Endothelial cell of umbilical vein (primary cell): Measurements from ENCODE around the gene RC3H1. TPM values are rescaled to one million over a fixed set of nuclear protein-coding genes. Genes with fewer than 3 reads are reported as not detected.

Experiments used
- BruUV-seq: library from RNA; stranded (reverse); fragments of 400-500 nt; replicated peaks from 2 replicates; lab custom pipeline; 2021; lab: Mats Ljungman, UMichigan
- CTCF ChIA-PET: fragments of 300-600, 350-600 bp; sonication (Branson Sonifier 250); formaldehyde crosslinking; loops from one replicate; lab custom pipeline; 2021; ENCODE audit warnings: antibody characterized with exemption, inconsistent platforms; lab: Charles Lee
- POLR2A ChIA-PET: fragments of 300-600, 350-600 bp; sonication (Branson Sonifier 250); formaldehyde crosslinking; loops from one replicate; lab custom pipeline; 2021; ENCODE audit warnings: antibody characterized with exemption, inconsistent platforms; lab: Charles Lee
- DNase-seq: peaks from one replicate; pipeline ENCODE4 v3.0.0-alpha.2; 2011; ENCODE audit warnings: low read depth, low spot score
- FAIRE-seq: peaks from 2 replicates; lab custom pipeline; 2011; peaks lifted over from hg19 to GRCh38; lab: Jason Lieb, UNC
- H2AFZ ChIP-seq: 2 replicates; pipeline ENCODE4 v1.6.0; 2012; ENCODE audit warnings: low read depth, low read length, control low read depth, inconsistent platforms
- H3K27ac ChIP-seq: 2 replicates; pipeline ENCODE4 v1.5.1; 2011; ENCODE audit warnings: low read depth, mild to moderate bottlenecking, control low read depth, low read length, moderate library complexity; ENCODE audit not compliant: insufficient read depth
- H3K27me3 ChIP-seq, 2 experiments: 2 replicates each; pipeline versions ENCODE4 v1.6.0 to v1.6.1; 2011; ENCODE audit warnings: low read length in 2 of 2, mixed read lengths in 1 of 2; ENCODE audit not compliant: control insufficient read depth in 2 of 2, insufficient read depth in 2 of 2
- H3K36me3 ChIP-seq, 2 experiments: 2 replicates in 1 of 2; 3 replicates in 1 of 2; pipeline ENCODE4 v1.5.1; 2011; ENCODE audit warnings: low read length in 2 of 2, mild to moderate bottlenecking in 1 of 2, moderate library complexity in 1 of 2; ENCODE audit not compliant: control insufficient read depth in 2 of 2, insufficient read depth in 2 of 2; ENCODE audit errors: extremely low read depth in 1 of 2
- H3K4me1 ChIP-seq: 3 replicates; pipeline ENCODE4 v1.5.1; 2011; ENCODE audit warnings: mild to moderate bottlenecking, low read length; ENCODE audit not compliant: control insufficient read depth, insufficient read depth; ENCODE audit errors: extremely low read depth
- H3K4me2 ChIP-seq: 2 replicates; pipeline ENCODE4 v1.6.1; 2011; ENCODE audit warnings: low read length, control low read depth, mixed read lengths; ENCODE audit not compliant: insufficient read depth
- H3K4me3 ChIP-seq, 3 experiments: fragments of 200-600 bp in 1 of 3; sonication (generic), shearing (Covaris generic) in 1 of 3; replicated peaks in 1 of 3; 2 replicates each; pipeline ENCODE4 v1.5.1; 2011 to 2016; ENCODE audit warnings: control low read depth in 3 of 3, low read length in 3 of 3, mild to moderate bottlenecking in 2 of 3, inconsistent platforms in 1 of 3, low read depth in 1 of 3, moderate library complexity in 1 of 3; ENCODE audit not compliant: insufficient read depth in 1 of 3
- H3K79me2 ChIP-seq: 2 replicates; pipeline ENCODE4 v1.6.0; 2012; ENCODE audit warnings: low read length, inconsistent platforms; ENCODE audit not compliant: control insufficient read depth, insufficient read depth
- H3K9ac ChIP-seq: replicated peaks from 2 replicates; pipeline ENCODE3; 2011; ENCODE audit warnings: low read length, control low read depth; ENCODE audit not compliant: insufficient read depth; ENCODE audit errors: extremely low read depth
- H3K9me1 ChIP-seq: replicated peaks from 3 replicates; pipeline ENCODE4 v1.6.0; 2011; ENCODE audit warnings: mild to moderate bottlenecking, low read length; ENCODE audit not compliant: control insufficient read depth, insufficient read depth; ENCODE audit errors: extremely low read depth
- H3K9me3 ChIP-seq: replicated peaks from 2 replicates; pipeline ENCODE4 v1.5.1; 2012; ENCODE audit warnings: low read length, inconsistent platforms; ENCODE audit not compliant: control insufficient read depth, insufficient read depth
- H4K20me1 ChIP-seq: replicated peaks from 2 replicates; pipeline ENCODE3; 2011; ENCODE audit warnings: mild to moderate bottlenecking, low read length; ENCODE audit not compliant: control insufficient read depth, insufficient read depth; ENCODE audit errors: extremely low read depth
- CTCF ChIP-seq, 2 donors: IDR thresholded peaks; 1 replicate in 1 of 2; 2 replicates in 1 of 2; pipeline ENCODE4 v1.5.1; 2011; ENCODE audit warnings: low read length in 2 of 2, mild to moderate bottlenecking in 2 of 2, moderate library complexity in 2 of 2, control low read depth in 1 of 2, inconsistent platforms in 1 of 2, low read depth in 1 of 2; ENCODE audit not compliant: insufficient read depth in 1 of 2; ENCODE audit errors: extremely low read depth in 1 of 2
- EZH2 ChIP-seq: IDR thresholded peaks from 2 replicates; pipeline ENCODE4 v1.6.1; 2012; ENCODE audit warnings: borderline replicate concordance, low read depth, mild to moderate bottlenecking, moderate library complexity, low read length, inconsistent platforms; ENCODE audit not compliant: severe bottlenecking
- FOS ChIP-seq: IDR thresholded peaks from 2 replicates; pipeline ENCODE4 v1.6.1; 2011; ENCODE audit warnings: mild to moderate bottlenecking, low read length, moderate library complexity, borderline replicate concordance; ENCODE audit not compliant: insufficient read depth
- GATA2 ChIP-seq: IDR thresholded peaks from 2 replicates; pipeline ENCODE4 v1.7.0; 2011; ENCODE audit warnings: low read depth, mild to moderate bottlenecking, moderate library complexity, mixed read lengths, low read length; ENCODE audit not compliant: insufficient read length, insufficient read depth
- JUN ChIP-seq: IDR thresholded peaks from 2 replicates; pipeline ENCODE4 v1.6.1; 2011; ENCODE audit warnings: borderline replicate concordance, low read depth; ENCODE audit not compliant: insufficient read length, insufficient read depth
- MYC ChIP-seq: IDR thresholded peaks from one replicate; pipeline ENCODE4 v1.6.1; 2011; ENCODE audit warnings: mild to moderate bottlenecking, low read depth, low read length
- POLR2A ChIP-seq: IDR thresholded peaks from 2 replicates; pipeline ENCODE4 v1.6.1; 2012; ENCODE audit warnings: low read depth, mild to moderate bottlenecking, control low read depth, low read length
- POLR2AphosphoS5 ChIP-seq: IDR thresholded peaks from 2 replicates; pipeline ENCODE4 v1.6.1; 2012; ENCODE audit warnings: low read depth, mild to moderate bottlenecking, control low read depth, low read length, moderate library complexity; ENCODE audit not compliant: insufficient read depth
- dilution Hi-C: fragments of 300-500 bp; cut with MboI; formaldehyde crosslinking; loops from one replicate; pipeline ENCODE4 v1.15.0; 2019; ENCODE audit warnings: low sequenced_read_pairs; ENCODE audit not compliant: extremely low pct_ligation_motif_present
- intact Hi-C: fragments of 100-400 bp; cut with micrococcal nuclease; formaldehyde crosslinking; loops from one replicate; pipeline ENCODE4 v1.10.0; 2022
- polyA plus RNA-seq, 4 experiments: library from polyadenylated mRNA; depleted of rRNA in 3 of 4; stranded (reverse) in 3 of 4; unstranded in 1 of 4; fragments of >200 nt; gene quantifications; 2 replicates each; pipeline versions ENCODE4 v1.2.1 to v1.2.3, GENCODE V29; 2011 to 2012; ENCODE audit warnings: missing spikeins in 1 of 4
- total RNA-seq: library from RNA; stranded (reverse); gene quantifications from 2 replicates; pipeline ENCODE4 v1.2.3, GENCODE V29; 2021

Gene RC3H1
- total and polyA plus RNA-seq, 2 donors (not counting 3 experiments of a cell fraction or from before 2014, with no cell fraction given), result 7.0 to 41.4 TPM

- H3K9me1 ChIP-seq, result no peaks in the 10 kb centered on the region
- TF ChIP-seq JUN (no peak), FOS (no peak), GATA2 (no peak), POLR2A (no peak)
- peaks cover 0 to 2% of the 10 kb centered on the region in 2 experiments for H3K27me3 ChIP-seq
- BruUV-seq, result no TSS peak
- no peak overlapping the region for H3K4me3 ChIP-seq
- no peak overlapping the region for H3K9ac ChIP-seq
- no peak overlapping the region for H2AFZ ChIP-seq
- ChIA-PET POLR2A (no interaction called here), CTCF (no interaction called here)
- intact Hi-C loops (no loop called here), dilution Hi-C loops (no loop called here)
- no peak for DNase-seq
- H3K4me2 ChIP-seq, result no peak overlapping the region
- no peak overlapping the region for H3K27ac ChIP-seq
- no peaks in the 10 kb centered on the region for H3K4me1 ChIP-seq
- H4K20me1 ChIP-seq, result no peaks in the 10 kb centered on the region
- H3K36me3 ChIP-seq, result no peaks in the 10 kb centered on the region
- H3K9me3 ChIP-seq, result no peaks in the 10 kb centered on the region
- H3K79me2 ChIP-seq, result no peaks in the 10 kb centered on the region
- no peak for FAIRE-seq
Observed at GRCh38 chr1:174039027-174039426, 16.9 kb upstream of the RC3H1 start.

GRCh38 chr1:174036798-174037197 is 14.6 kb upstream of the RC3H1 start:
- Histone ChIP-seq H3K4me1 (no peaks in the 10 kb centered on the region), H3K9ac (no peak overlapping the region), H2AFZ (no peak overlapping the region), H3K27me3 (peaks cover 0 to 2% of the 10 kb centered on the region in 2 experiments), H3K9me3 (no peaks in the 10 kb centered on the region), H3K4me3 (no peak overlapping the region), H3K9me1 (no peaks in the 10 kb centered on the region), H3K27ac (no peak overlapping the region), H3K36me3 (no peaks in the 10 kb centered on the region), H3K79me2 (no peaks in the 10 kb centered on the region), H4K20me1 (no peaks in the 10 kb centered on the region), H3K4me2 (no peak overlapping the region)
- CTCF ChIA-PET, result interaction anchor here (1.0 kb wide), 1 partner anchor 8 kb away, joined by 5 read pairs; no protein-coding TSS in a partner anchor
- no peak for FAIRE-seq
- intact Hi-C loops (no loop called here), dilution Hi-C loops (no loop called here)
- no TSS peak for BruUV-seq
- POLR2A ChIA-PET, result no interaction called here
- no peak for DNase-seq
- TF ChIP-seq POLR2A (no peak), EZH2 (no peak), JUN (no peak), FOS (no peak), POLR2AphosphoS5 (no peak), CTCF (IDR thresholded peaks at IDR 0.05; ENCODE audit: extremely low read depth in 1 of 2, insufficient read depth in 1 of 2, low read depth in 1 of 2, low read length in 2 of 2) (no peak), MYC (no peak), GATA2 (no peak)
